ENCODE measurements around the gene AP3S2. TPM values are rescaled to one million over a fixed set of nuclear protein-coding genes. Genes with fewer than 3 reads are reported as not detected.

Gene AP3S2
- total and polyA plus RNA-seq, 2 experiments from 2014 or later = 9.4 to 93.3 TPM

- TF ChIP-seq ZNF462 (CRISPR knock-in tag; IDR thresholded peaks at IDR 0.05) = no peak
- no peak for TF ChIP-seq JUNB (IDR thresholded peaks at IDR 0.05; ENCODE audit: unreplicated experiment)
- TF ChIP-seq POLR2AphosphoS5 (IDR thresholded peaks at IDR 0.05; ENCODE audit: low read depth) = no peak
Observed at GRCh38 chr15:89823836-89824606, 69.8 kb downstream of the AP3S2 start (continued).

GRCh38 chr15:89822951-89823711, 70.7 kb downstream of the AP3S2 start:
- Mint-ChIP-seq H3K4me3 (no peak overlapping the region), H3K4me1 (peaks cover 12% of the 10 kb centered on the region), H3K9me3 (no peaks in the 10 kb centered on the region; the same call in 2 of the 3 replicates), H3K27me3 (ENCODE audit: insufficient read depth, low read depth, poor library complexity) (peaks cover 5% of the 10 kb centered on the region), H3K36me3 (ENCODE audit: low read depth) (no peaks in the 10 kb centered on the region), H3K27ac (no peak overlapping the region)
- H3K4me3 ChIP-seq = no peak overlapping the region
- H3K27me3 ChIP-seq (ENCODE audit: insufficient read depth) = no peaks in the 10 kb centered on the region
- TF ChIP-seq REST (IDR thresholded peaks at IDR 0.05; ENCODE audit: unreplicated experiment) (no peak), EZH2phosphoT487 (IDR thresholded peaks at IDR 0.05; ENCODE audit: unreplicated experiment) (no peak), EZH2 (IDR thresholded peaks at IDR 0.05; ENCODE audit: low read depth, unreplicated experiment) (no peak), ZNF331 (CRISPR knock-in tag; IDR thresholded peaks at IDR 0.05; ENCODE audit: low read depth) (no peak), JUNB (IDR thresholded peaks at IDR 0.05; ENCODE audit: unreplicated experiment) (no peak)
- no peak; the same call in 2 of the 3 replicates for ATAC-seq
- no peak overlapping the region for H2AFZ ChIP-seq
- H3F3A ChIP-seq (replicated peaks; ENCODE audit: low read depth) = no peaks in the 10 kb centered on the region
- no peaks in the 10 kb centered on the region for H3K36me3 ChIP-seq (ENCODE audit: insufficient read depth)
- no peaks in the 10 kb centered on the region for H3K9me2 ChIP-seq (ENCODE audit: insufficient read depth)
- H4K20me1 ChIP-seq (replicated peaks; ENCODE audit: insufficient read depth) = no peaks in the 10 kb centered on the region
- H3K27ac ChIP-seq (ENCODE audit: low read depth) = no peak overlapping the region
- DNase-seq (ENCODE audit: low spot score) = no peak
- no peak overlapping the region for H3K4me2 ChIP-seq
- H3K79me2 ChIP-seq (replicated peaks; ENCODE audit: insufficient read depth) = no peaks in the 10 kb centered on the region
- no peaks in the 10 kb centered on the region; the same call in 1 of the 2 replicates for H3K4me1 ChIP-seq (ENCODE audit: insufficient read depth)

All from GM23338 (cell line).